Thyroid gland (tissue), 4 donors: ENCODE results near the gene WDR93.

Source experiments
- CTCF ChIP-seq, 6 experiments: fragments of 200-600 bp in 3 of 6; fragments of 450-650 bp in 3 of 6; sonication (generic) in 3 of 6; IDR thresholded peaks; one replicate each; pipeline ENCODE4 v1.5.1; 2016 to 2019; ENCODE audit warnings: antibody characterized with exemption in 6 of 6, mild to moderate bottlenecking in 2 of 6, inconsistent platforms in 1 of 6, moderate library complexity in 1 of 6
- POLR2A ChIP-seq, 2 donors: fragments of 450-650 bp; IDR thresholded peaks; one replicate each; pipeline ENCODE4 v1.6.1; 2017; ENCODE audit warnings: antibody characterized with exemption in 2 of 2, mild to moderate bottlenecking in 2 of 2, moderate library complexity in 1 of 2

GRCh38 chr15:89672221-89673164 is 18.1 kb upstream of the WDR93 start:
- TF ChIP-seq CTCF (IDR thresholded peaks at IDR 0.05): no peak
- TF ChIP-seq POLR2A (IDR thresholded peaks at IDR 0.05): no peak
